Measurements from ENCODE around the gene CYTH3.

DNA sequence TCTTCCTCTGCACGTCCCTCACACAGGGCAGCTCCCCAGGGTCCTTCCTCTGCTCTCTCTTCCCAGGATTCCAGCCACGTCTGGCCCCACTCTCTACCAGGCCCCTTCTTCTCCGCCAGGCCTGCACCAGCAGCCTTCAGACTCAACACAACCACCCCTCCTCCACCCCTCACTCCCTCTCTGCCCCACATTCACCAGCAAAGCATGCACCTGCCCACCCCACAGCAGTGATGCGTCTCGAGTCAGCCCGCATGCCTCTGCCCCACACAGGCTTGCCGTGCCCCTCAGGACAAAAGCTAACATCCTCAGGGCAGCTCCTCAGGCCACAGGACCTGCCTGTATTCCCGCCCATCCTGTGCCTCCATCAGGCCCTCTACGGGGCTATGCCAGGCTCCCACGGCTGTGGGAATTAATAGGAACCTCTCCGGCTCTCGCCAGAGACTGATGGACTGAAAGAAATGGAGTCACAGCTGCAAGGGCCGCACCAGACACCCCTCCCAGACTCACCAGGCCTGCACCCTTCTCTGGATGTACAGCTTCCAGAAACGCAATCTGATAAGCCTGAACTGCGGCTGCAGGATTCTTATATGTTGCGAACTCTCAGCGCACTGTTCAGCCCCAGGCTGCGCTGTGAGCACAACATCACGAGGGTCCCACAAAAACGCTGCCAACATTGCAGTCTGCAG, 100.1 kb downstream of the CYTH3 start:
- TF ChIP-seq, protein P1, sequence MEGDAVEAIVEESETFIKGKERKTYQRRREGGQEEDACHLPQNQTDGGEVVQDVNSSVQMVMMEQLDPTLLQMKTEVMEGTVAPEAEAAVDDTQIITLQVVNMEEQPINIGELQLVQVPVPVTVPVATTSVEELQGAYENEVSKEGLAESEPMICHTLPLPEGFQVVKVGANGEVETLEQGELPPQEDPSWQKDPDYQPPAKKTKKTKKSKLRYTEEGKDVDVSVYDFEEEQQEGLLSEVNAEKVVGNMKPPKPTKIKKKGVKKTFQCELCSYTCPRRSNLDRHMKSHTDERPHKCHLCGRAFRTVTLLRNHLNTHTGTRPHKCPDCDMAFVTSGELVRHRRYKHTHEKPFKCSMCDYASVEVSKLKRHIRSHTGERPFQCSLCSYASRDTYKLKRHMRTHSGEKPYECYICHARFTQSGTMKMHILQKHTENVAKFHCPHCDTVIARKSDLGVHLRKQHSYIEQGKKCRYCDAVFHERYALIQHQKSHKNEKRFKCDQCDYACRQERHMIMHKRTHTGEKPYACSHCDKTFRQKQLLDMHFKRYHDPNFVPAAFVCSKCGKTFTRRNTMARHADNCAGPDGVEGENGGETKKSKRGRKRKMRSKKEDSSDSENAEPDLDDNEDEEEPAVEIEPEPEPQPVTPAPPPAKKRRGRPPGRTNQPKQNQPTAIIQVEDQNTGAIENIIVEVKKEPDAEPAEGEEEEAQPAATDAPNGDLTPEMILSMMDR (IDR thresholded peaks at IDR 0.05): no peak
- no peak for TF ChIP-seq ZFX (IDR thresholded peaks at IDR 0.05; ENCODE audit: borderline replicate concordance)

Measured in 22Rv1 (cell line).